ENCODE results near the gene TUBB. TPM values are rescaled to one million over a fixed set of nuclear protein-coding genes. Genes with fewer than 3 reads are reported as not detected.

The TUBB gene
- total RNA-seq, 6 experiments from 2014 or later: 150 to 268 (median 241) TPM

DNA sequence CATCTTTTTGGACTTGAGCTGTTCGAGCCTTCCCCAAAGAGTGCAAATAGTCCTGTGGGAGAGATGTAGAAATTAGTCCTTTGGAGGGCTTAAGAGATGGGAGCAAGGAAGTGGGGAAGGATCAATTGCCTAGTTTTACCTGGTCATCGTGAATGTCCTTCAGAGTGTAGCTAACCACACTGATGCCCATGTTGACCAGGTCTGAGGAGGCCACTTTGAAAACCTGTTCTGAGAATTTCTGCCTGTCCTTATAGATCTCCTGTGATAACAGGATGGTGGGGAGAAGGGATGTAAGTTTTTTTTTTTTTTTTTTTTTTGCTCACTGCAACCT is 20.4 kb downstream of the TUBB start:
- DNase-seq (no peak), ATAC-seq (no peak)
- Histone ChIP-seq H3K9me3 (no peaks in the 10 kb centered on the region), H3K36me3 (peaks cover 0 to 43% (median 25%) of the 10 kb centered on the region in 4 donors), H3K4me3 (no peak overlapping the region), H3K27me3 (no peaks in the 10 kb centered on the region), H3K4me1 (peaks cover 0 to 16% (median 8%) of the 10 kb centered on the region in 4 donors), H3K27ac (no peak overlapping the region)
- TF ChIP-seq, protein P1, sequence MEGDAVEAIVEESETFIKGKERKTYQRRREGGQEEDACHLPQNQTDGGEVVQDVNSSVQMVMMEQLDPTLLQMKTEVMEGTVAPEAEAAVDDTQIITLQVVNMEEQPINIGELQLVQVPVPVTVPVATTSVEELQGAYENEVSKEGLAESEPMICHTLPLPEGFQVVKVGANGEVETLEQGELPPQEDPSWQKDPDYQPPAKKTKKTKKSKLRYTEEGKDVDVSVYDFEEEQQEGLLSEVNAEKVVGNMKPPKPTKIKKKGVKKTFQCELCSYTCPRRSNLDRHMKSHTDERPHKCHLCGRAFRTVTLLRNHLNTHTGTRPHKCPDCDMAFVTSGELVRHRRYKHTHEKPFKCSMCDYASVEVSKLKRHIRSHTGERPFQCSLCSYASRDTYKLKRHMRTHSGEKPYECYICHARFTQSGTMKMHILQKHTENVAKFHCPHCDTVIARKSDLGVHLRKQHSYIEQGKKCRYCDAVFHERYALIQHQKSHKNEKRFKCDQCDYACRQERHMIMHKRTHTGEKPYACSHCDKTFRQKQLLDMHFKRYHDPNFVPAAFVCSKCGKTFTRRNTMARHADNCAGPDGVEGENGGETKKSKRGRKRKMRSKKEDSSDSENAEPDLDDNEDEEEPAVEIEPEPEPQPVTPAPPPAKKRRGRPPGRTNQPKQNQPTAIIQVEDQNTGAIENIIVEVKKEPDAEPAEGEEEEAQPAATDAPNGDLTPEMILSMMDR (IDR thresholded peaks at IDR 0.05): no peak
- no peak for TF ChIP-seq POLR2A (IDR thresholded peaks at IDR 0.05)
- intact Hi-C loops (cut with DNase I): no loop called here
- 67% methylated on average over 2 of the region's 2 CpGs for WGBS (ENCODE audit: insufficient coverage, low coverage, low lambda C conversion rate, missing lambda C conversion rate)

DNA sequence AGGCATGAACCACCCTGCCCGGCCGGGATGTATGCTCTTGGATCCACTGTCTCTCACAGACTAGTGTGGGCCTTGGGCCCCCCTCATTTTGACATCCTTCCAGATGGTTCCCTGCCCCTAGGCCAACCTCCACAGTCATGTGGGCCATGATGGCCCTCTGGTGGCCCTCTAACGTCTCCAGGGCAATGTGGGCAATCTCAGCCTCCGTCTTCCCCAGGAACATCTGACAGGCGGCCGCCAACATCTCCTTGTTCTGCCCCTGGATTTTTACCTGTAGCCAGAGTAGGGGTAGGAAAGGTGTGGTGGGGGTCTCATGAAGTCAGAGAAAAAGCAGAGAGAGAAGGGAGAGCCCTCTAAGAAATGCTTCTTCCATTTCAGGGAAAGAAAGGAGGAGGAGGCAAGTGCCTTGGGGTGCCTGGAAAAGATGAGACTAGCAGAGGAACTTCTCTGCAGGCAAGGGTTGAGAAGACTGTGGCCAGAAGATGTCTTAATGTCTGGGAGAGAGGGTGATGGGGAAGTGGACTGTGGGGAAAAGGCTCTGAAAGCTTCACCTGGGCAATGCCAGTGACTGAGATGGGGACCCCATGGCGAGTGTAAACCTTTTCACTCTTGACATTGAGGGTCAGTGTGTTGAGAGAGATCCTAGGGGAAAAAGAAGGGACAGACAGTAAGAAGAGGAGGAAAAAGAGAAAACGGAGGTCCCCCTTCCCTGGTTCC is 21.1 kb downstream of the TUBB start:
- peak overlapping the region; percentile 88 to 98 (median 89) for H3K27ac ChIP-seq
- TF ChIP-seq, protein P1 (IDR thresholded peaks at IDR 0.05): no peak
- no peak for TF ChIP-seq POLR2A (IDR thresholded peaks at IDR 0.05)
- peak overlapping the region; percentile 82 to 95 (median 93) for H3K4me3 ChIP-seq
- intact Hi-C loops (cut with DNase I): no loop called here
- 69% methylated on average over 6 of the region's 8 CpGs for WGBS (ENCODE audit: insufficient coverage, low coverage, low lambda C conversion rate, missing lambda C conversion rate)
- no peaks in the 10 kb centered on the region for H3K9me3 ChIP-seq
- peaks cover 0 to 16% (median 8%) of the 10 kb centered on the region in 4 donors for H3K4me1 ChIP-seq
- DNase-seq (no peak), ATAC-seq (no peak)
- peaks cover 0 to 36% (median 23%) of the 10 kb centered on the region in 4 donors for H3K36me3 ChIP-seq
- H3K27me3 ChIP-seq: no peaks in the 10 kb centered on the region

DNA sequence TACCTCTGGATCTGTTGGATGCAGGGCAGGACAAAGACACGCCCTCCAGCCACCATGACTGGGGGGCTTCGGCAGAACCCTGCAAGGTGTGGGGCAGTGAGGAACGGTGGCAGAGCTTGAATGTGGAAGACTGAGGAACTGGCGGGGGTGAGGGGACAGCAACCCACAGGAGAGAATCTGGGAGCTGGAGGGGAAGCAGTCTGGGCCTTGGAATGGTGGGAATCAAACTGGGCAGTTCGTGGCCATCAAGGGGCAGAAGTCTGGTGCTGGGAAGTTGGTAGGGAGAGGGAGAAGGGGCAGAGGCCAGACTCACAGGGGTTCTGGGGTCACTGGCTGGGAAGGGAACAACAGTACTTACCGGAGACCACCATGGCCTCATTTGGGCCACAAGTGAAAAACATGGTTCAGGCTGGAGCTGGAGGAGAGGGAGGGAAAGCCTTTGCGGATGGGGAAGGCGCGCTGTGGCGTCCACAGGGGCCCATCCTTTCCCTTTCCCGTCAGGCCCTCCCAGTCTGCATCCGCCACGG is 21.7 kb downstream of the TUBB start:
- no peak for TF ChIP-seq POLR2A (IDR thresholded peaks at IDR 0.05)
- TF ChIP-seq, protein P1 (IDR thresholded peaks at IDR 0.05): no peak
- peaks cover 0 to 30% (median 23%) of the 10 kb centered on the region in 4 donors for H3K36me3 ChIP-seq
- peak overlapping the region; percentile 88 to 98 (median 89) for H3K27ac ChIP-seq
- H3K27me3 ChIP-seq: no peaks in the 10 kb centered on the region
- H3K4me1 ChIP-seq: peaks cover 0 to 16% (median 8%) of the 10 kb centered on the region in 4 donors
- ATAC-seq (peak; percentile 10 to 17 (median 15)), DNase-seq (no peak)
- intact Hi-C loops (cut with DNase I): no loop called here
- peak overlapping the region; percentile 82 to 95 (median 93) for H3K4me3 ChIP-seq
- WGBS (ENCODE audit: insufficient coverage, low coverage, low lambda C conversion rate, missing lambda C conversion rate): 17% methylated on average over 8 of the region's 13 CpGs
- H3K9me3 ChIP-seq: no peaks in the 10 kb centered on the region

DNA sequence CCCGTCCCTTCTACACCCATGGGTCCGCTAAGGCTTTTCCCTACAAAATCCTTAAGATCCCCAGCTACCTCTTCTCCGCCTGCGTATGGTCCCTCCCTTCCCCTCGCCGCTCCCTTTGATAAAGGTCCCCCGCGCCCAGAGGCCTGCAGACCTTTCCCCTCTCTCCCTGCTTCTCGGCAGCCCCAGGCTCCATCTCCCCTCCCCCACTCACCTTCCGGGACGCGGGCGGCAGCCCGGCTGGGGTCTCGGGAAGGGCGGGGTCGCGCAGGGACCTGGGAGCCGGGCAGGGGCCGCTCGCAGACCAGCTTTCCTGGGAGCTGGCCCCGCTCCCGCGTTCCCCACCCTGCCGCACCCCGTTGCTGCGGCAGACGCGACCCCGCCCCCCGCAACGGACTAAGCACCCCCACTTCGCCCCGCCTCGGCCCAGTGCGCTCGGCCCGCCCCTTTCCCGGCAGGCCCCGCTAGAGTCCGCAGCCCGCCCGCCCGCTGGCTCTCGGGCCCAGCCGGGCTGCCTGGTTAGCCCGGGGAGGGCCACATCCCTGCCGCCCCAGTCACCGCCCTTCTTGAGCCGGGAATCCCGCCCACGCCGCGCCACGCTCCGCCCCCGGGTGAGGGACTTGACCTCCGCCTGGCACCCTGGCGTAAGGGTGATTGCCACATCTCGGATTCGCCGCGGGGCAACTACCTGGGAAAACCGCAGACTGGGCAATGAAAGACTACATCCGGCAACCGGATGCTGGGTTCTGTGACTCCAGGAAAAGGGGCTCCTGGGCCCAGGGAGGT is 22.4 kb downstream of the TUBB start, which contains the start of gene FLOT1:
Gene FLOT1 (minus strand): TSS at position 372 of the 783 bp plus-strand sequence. CDS start 498 bp downstream, outside the sequence.
- peaks cover 0 to 16% (median 8%) of the 10 kb centered on the region in 4 donors for H3K4me1 ChIP-seq
- H3K36me3 ChIP-seq: peaks cover 0 to 27% (median 22%) of the 10 kb centered on the region in 4 donors
- H3K4me3 ChIP-seq: peak within 1 kb of the TSS; percentile 82 to 95 (median 93)
- peak; percentile 99 for DNase-seq
- ATAC-seq: peak; percentile 75 to 93 (median 89)
- intact Hi-C loops (cut with DNase I): no loop called here
- WGBS (ENCODE audit: insufficient coverage, low coverage, low lambda C conversion rate, missing lambda C conversion rate): under 1% methylated on average over 33 of the region's 66 CpGs
- H3K9me3 ChIP-seq: no peaks in the 10 kb centered on the region
- H3K27me3 ChIP-seq: no peaks in the 10 kb centered on the region
- H3K27ac ChIP-seq: peak within 1 kb of the TSS; percentile 88 to 98 (median 89)
- TF ChIP-seq, protein P1 (IDR thresholded peaks at IDR 0.05): no peak
- TF ChIP-seq POLR2A (IDR thresholded peaks at IDR 0.05): peak; percentile 86

Data from right lobe of liver (tissue), 6 donors.